CD4-positive, alpha-beta T cell treated with Interleukin-21 for 1 hour (primary cell): ENCODE results near the gene TEKTIP1.
"Not testable (repeated sequence)": the region's sequence is repeated elsewhere in the genome, so short reads cannot be mapped to it uniquely, and the experiment has no call there.

Source experiments
- DNase-seq: peaks from one replicate; pipeline ENCODE4 v3.0.0-alpha.2; 2020

The TEKTIP1 gene

DNA sequence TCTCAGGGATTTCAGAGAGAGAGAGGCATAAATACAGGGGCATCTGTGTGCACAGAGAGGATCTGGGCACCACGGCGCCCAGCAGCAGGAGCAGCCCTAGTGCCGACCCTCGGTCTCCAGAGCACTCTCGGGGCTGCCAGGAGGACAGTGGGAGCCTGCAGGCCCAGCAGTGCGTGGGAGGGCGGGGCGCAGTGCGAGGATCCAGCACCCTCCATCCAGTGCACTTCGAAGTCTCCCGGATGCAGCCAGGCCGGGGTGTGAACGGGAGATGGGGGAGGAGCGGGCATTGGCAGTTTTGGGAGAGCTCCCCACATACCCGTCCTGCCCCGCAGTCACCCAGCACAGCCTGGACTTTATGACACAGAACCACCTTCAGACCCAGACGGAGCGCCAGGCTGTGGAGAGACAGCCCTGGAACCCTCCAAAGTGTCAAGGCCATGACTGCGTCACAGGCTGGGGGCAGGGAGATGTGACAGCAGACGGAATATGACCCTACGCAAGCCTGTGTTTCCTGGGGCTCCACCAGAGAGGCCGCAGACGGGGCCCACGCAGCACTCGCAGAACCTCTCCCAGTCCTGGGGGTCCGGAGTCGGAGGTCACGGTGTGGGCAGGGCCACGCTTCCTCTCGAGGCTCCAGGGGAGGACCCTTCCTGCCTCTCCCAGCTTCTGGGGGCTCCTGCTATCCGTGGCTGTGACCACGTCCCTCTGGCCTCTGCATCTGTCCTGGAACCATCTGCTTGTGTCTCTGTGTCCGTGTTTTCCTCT lies 14.7 kb upstream of the TEKTIP1 start:
- DNase-seq: no peak

DNA sequence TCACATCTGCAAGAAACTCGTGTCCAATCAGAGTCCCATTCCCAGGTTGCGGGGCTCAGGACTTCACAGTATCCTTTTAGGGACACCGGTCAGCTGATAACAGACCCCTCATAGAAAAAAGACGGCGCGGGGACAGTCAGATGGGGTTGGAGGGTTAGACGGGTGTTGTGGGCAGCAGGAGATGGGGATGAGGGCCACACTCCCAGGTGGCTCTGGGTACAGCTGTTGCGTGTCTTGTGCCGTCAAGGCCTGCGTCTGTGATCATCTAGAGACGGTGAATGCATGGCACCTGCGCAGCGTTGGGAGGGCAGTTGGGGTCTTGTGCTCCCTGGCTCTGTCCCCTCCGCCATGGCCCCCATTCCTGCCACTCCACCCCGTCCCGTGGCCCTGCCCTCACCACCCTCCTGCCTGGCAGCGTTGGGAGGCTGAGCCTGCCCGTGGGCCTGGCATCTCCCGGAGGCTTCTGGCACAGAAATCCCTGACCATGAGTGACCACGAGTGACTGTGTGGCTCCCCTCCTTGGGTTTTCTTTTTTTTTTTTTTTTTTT lies 14.0 kb upstream of the TEKTIP1 start:
- DNase-seq: no peak

- DNase-seq: no peak
Measured at GRCh38 chr19:3526507-3527237, 12.3 kb upstream of the TEKTIP1 start.

- no peak for DNase-seq
Measured at GRCh38 chr19:3527238-3527910, 11.6 kb upstream of the TEKTIP1 start.

- no peak for DNase-seq
Measured at GRCh38 chr19:3528080-3528479, 10.9 kb upstream of the TEKTIP1 start.

- no peak for DNase-seq
Measured at GRCh38 chr19:3528539-3529211, 10.3 kb upstream of the TEKTIP1 start.

GRCh38 chr19:3529299-3529698 lies 9.7 kb upstream of the TEKTIP1 start:
- not testable (repeated sequence) for DNase-seq

GRCh38 chr19:3530389-3530788 lies 8.6 kb upstream of the TEKTIP1 start:
- DNase-seq: no peak

DNA sequence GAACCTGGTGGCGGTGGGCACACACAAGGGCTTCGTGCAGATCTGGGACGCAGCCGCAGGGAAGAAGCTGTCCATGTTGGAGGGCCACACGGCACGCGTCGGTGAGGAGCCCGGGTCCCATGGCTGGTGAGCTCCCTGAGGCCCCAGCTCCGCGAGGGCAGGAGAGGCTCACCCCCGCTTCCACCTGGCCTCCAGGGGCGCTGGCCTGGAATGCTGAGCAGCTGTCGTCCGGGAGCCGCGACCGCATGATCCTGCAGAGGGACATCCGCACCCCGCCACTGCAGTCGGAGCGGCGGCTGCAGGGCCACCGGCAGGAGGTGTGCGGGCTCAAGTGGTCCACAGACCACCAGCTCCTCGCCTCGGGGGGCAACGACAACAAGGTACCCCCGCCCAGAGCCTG lies 7.3 kb upstream of the TEKTIP1 start:
- DNase-seq: no peak

- no peak for DNase-seq
Measured at GRCh38 chr19:3532154-3532786, 6.7 kb upstream of the TEKTIP1 start.

DNA sequence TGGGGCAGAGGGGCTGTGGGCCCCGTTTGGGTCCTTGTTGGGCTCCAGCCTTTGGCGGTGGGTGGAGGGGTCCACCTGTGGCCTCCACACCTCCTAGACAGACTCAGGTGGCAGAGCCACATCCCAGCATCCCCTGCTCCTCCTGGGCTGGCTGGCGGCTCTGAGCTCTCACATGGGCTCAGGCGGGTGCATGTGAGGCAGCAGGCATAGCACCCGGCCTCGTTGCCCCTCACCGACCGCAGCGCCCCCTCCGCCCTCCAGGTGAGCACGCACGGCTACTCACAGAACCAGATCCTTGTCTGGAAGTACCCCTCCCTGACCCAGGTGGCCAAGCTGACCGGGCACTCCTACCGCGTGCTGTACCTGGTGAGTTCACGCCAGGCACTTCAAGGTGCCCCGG lies 5.9 kb upstream of the TEKTIP1 start:
- no peak for DNase-seq

- no peak for DNase-seq
Measured at GRCh38 chr19:3533563-3534216, 5.3 kb upstream of the TEKTIP1 start.

DNA sequence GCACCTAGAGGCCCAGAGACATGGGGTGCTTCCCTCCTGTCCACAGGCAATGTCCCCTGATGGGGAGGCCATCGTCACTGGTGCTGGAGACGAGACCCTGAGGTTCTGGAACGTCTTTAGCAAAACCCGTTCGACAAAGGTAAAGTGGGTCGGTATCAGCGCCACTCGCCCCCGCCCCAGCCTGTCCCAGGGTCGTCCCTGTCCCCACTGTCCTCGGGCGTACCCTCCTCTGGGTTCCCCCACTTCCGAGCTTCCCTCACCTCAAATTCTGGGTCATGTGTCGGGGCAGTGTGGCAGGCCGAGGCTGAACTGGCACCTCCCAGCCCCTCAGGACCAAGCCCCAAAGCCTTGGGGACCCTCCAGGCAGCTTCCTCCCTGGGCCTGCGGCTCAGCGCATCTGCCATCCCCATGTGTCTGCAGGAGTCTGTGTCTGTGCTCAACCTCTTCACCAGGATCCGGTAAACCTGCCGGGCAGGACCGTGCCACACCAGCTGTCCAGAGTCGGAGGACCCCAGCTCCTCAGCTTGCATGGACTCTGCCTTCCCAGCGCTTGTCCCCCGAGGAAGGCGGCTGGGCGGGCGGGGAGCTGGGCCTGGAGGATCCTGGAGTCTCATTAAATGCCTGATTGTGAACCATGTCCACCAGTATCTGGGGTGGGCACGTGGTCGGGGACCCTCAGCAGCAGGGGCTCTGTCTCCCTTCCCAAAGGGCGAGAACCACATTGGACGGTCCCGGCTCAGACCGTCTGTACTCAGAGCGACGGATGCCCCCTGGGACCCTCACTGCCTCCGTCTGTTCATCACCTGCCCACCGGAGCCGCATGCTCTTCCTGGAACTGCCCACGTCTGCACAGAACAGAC lies 4.4 kb upstream of the TEKTIP1 start:
- no peak for DNase-seq

- DNase-seq: no peak
Measured at GRCh38 chr19:3535235-3535535, 3.8 kb upstream of the TEKTIP1 start.

DNA sequence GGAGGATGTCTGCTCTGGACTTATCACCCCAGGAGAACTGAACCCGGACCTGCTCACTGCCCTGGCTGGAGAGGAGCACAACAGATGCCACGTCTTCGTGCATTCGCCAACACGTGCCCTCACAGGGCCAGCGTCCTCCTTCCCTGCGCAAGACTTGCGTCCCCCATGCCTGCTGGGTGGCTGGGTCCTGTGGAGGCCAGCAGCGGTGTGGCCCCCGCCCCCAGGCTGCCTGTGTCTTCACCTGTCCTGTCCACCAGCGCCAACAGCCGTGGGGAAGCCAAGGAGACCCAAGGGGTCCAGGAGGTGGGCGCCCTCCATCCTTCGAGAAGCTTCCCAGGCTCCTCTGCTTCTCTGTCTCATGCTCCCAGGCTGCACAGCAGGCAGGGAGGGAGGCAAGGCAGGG lies 3.4 kb upstream of the TEKTIP1 start:
- DNase-seq: no peak

- DNase-seq: no peak
Measured at GRCh38 chr19:3535981-3536380, 3.0 kb upstream of the TEKTIP1 start.

DNA sequence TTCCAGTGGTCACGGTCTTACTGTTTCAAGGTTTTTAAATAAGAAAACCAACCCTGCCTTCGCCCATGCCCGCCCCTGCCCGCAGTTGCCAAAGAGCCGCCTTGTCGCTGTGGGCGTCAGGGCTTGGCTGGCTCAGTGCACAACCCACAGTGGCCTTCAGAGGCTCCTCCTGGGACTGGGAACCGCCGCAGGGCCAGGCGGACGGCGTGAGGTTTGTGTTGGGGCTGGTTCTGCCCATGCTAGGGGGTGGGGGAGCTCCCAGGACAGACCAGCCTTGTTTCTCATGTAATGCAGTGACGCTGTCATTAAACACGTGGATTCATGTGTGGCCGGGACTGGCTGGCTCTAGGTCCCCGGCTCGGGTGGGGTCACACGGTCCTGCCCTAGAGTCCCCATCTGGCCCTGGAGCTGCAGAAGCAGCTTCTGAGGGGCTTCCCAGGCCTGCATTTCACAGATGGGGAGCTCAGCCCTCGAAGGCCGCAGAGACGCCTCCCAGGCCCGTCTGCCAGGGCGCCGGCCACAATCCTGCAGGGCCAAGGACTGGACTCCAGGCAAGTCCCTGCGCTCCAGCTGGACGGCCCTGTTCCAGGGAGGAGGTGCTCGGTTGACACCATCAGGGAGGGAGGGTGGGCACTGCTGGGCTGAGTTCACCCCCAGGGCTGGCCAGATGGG lies 2.4 kb upstream of the TEKTIP1 start:
- DNase-seq: no peak

DNA sequence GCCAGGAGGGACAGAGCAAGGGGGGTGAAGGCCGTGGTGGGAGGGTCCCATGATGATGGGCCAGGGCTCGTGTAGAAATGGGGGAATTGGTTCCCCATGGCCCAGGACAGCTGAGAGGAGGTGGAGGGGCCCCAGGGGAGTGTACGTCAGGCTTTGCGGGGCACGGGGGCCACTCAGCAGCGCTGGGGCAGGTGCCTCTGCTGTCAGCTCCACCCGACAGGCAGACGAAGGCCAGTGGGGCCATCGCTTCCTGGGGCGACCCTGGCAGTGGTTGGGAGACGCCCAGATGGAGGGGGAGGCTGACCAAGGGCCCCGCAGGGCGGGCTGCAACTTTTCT lies 1.9 kb upstream of the TEKTIP1 start:
- DNase-seq: no peak

- DNase-seq: no peak
Measured at GRCh38 chr19:3537438-3538240, 1.3 kb upstream of the TEKTIP1 start.
